HG03354 (cell line): ENCODE results near the gene PIF1.

Experiments
- ATAC-seq: cut with Tn5 transposase; IDR thresholded peaks from one replicate; pipeline ENCODE4 v1.9.1; 2021; ENCODE audit warnings: mild to moderate bottlenecking; ENCODE audit not compliant: unreplicated experiment, poor library complexity, severe bottlenecking

The PIF1 gene

GRCh38 chr15:64780600-64781156, 44.8 kb downstream of the PIF1 start:
- ATAC-seq: no peak

GRCh38 chr15:64779630-64780029, 45.8 kb downstream of the PIF1 start:
- ATAC-seq: no peak

DNA sequence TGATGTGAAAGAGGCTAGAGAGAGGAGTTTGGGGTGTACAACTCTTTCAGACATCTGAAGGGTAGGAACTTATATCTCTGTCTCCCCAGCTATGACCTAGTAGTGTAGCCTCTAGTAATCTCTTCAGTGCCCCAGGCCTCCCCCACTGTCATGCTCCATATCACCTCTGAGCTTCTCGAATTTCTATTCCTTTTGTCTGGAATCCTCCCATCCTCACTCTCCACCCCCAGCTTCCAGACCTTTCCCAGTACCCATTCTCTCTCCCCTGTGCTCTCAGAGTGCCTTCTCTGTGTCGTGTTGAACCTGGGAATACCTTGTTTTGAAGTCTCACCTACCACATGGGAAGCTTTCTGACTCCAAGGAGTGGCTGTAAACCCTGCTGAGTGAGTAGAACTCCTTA, 46.4 kb downstream of the PIF1 start:
- ATAC-seq: no peak

DNA sequence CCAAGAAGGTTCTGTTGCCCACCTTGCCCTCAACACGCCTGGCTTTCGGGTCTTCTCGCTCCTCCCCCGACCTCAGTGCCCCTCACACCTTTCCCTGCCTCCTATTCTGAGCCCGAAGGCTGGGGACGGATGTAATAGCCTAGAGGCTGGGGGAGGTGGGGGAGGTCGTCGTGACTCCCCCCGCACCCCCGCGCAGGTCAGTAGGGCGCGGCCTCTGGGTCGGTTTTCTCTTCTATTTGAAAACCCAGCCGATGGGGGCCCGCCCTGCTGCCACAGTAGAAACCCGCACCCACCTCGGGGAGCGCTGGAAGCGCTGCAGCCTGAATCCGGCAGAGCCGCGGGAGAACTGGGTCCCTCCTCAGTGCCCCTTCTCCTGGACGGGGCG, 49.1 kb downstream of the PIF1 start:
- ATAC-seq: no peak

DNA sequence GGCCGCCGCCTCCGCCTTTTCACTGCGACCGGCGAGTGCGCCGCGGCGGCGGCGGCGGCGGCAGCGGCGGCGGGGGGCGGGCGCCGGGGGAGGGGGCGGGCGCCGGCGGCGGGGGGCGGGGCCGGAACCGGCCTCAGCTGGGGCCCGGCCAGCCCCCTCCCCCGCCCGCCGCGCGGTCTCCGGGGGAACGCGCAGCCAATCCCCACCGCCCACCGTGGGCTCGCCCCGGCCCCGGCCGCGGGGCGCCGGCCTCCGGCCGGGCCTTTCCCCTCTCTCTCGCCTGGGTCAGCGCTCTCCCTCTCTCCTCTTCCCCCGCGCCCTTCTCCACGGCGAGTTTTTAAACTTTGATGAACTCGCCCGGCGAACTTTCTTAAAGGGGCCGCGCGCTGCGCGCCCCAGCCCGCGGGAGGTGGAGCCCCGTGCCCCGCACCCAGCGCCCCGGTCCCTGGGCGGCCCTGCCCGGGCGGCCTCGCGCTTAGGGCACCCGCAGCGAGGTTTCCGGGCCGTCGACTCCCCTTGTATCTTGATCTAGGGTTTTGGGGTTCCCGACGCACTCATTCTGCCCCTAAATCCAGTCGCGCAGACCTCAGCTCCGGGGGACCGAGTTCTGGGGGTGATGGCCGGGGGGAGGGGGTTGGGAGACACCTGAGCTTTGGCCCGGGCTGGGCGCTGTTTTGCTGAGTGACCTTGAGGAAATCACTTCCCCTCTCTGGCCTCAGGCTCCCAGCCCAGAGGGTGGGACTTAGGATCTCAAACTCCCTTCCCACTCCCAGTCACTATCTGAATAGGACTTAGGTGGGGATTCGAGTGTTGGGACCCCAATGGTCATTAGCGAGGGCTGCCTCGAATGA, 49.7 kb downstream of the PIF1 start, which contains the start of gene RBPMS2:
Gene RBPMS2, minus strand, starts transcription at position 39 of the 851 bp plus-strand sequence. CDS start 270 bp downstream, outside the sequence.
- no peak for ATAC-seq

DNA sequence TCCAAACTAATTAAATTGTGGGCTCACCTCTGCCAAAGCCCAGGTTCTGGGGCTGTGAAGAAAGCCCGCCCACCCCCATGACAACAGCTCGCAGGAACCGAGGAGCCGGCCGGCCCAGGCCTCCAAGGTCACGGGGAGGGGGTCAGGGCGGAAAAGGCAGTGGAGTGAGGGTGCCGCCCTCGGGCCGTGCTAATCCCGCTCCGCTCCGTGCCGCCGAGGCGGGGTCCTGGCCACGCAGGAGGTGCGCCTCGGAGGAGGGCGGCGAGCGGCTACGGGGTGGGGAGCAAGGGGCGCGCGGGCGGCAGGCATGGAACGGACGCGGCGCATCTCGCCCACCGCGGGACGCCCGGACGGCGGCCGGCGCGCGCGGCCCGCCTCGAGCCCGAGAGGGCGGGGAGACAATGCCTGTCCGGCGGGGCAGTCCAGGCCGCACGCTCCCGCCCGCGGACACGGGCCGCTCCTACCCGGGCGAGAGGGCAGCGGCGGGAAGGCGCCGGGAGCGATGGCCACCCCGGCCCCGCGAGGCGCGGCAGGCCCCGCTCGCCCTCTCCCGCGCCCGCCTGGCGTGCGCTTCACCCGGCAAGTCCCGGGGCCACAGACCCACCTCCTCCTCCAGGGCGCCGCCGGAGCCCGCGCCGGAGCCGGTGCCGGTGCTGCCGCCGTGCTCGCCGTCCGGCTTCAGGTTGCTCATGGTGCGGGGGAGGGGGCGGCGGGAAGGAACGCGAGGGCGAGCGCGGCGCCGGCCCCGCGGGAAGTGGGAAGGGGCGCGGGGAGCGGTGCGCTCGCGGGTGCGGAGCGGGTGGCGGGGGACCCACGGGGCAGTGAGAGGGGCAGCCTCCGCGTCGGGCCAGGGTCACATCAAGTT, 50.6 kb downstream of the PIF1 start:
- ATAC-seq: no peak

DNA sequence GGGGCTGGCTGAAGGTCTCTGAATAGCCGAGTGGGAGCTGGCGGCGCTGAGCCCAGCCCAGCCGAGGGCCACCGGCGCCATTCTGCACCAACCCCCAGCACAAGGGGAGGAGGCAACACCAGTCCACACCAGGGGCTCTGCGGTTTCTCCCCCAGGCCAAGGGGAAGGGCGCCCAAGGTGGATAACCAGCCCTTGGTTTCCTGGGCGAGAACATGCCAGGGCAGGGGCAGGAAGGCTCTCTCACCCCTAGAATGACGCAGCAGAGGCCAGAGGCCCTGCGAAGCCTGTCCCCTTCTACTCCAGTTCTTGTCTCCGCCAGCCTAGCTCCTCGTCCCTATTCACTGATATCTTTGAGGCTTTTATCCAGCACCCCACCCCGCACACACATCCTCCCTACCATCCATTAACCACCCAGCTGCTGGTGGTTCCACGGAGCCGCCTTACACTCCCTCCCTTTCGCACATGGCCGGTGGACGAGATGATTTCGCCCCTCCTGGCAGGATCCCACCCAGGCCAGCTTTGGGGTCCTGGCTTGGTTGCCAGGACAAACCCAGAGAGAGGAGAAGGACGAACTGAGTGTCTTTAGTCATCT, 51.3 kb downstream of the PIF1 start:
- no peak for ATAC-seq

GRCh38 chr15:64773606-64774005, 51.8 kb downstream of the PIF1 start:
- ATAC-seq: no peak

DNA sequence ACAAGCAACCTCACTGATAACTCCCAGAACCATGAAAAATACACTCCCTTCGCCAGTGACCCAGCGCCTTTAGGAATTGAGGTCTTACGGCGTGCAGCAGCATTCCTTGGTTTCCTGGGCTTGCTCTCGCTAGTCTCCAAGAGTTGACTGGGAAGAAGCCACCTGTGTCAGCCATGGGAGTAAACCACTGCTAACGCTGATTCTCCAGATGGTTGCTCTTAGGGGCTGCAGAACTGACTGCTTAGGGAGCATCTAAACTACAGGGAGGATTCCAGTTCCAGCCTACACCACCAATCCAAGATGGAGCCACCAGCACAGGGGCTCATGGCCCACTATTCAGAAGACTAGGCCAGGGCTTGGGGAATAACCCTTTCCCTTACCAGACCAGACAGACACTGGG, 52.5 kb downstream of the PIF1 start:
- no peak for ATAC-seq

DNA sequence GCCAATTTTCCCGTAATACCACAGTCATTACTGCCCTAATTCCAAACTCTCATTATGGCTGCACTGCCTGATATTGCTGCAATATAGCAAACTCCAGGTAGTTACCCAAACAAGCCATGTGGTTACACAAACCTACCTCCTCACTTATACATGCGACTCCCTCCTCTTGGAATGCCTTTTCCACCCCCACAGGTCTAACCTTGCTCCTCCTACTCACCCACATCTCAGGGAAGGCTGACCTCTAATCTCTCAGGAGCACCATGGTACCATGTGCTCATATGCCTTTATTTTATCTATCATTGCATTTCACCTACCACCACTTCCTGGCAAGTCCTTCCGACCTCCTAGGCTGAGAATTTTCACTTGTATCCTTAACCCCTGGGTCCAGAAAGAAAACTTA, 53.0 kb downstream of the PIF1 start:
- ATAC-seq: no peak

DNA sequence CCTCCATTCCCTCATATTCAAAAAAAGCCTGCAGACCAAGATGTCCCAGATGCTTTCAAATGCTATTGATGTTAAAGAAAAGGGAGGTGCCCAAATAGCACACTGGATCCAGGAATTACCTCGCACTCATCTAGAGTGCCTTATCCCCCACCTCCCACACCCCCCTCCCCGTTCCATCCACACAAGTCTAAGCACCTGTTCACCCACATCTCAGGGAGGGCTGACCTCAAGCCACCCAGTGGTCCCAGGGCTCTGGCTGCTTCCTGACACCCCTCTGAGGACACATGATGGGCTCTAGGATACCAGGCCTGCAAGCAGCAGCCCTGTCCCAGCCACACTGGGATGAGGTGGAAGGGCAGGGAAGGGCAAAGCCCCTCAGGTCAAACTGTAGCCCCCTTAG, 54.8 kb downstream of the PIF1 start:
- ATAC-seq: no peak

- ATAC-seq: no peak
Measured at GRCh38 chr15:64767203-64767602, 58.2 kb downstream of the PIF1 start.

DNA sequence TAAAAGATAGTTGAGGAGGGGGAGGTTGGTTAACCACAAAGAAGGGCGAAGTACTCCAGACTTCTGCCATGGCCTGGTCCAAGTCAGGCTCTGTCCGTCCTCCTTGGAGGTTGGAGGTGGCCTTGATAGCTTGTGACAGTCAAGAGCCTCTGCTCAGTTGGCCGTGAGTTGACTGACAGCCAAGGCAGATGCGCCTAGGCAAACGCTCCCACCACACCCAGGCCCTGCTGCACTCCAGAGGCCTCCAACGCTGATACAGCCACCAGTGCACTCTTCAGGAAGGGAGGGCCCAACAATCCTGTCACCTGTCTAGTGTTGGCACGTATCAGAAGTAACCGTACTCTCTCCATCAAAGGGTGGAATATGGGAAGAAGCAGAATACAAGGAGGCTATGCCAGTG, 59.4 kb downstream of the PIF1 start:
- no peak for ATAC-seq
